HL-60 (cell line): Measurements from ENCODE around the gene COX6A2.

Source experiments
- DNase-seq, 2 experiments: peaks; one replicate each; pipeline ENCODE4 v3.0.0-alpha.2; 2010 to 2020; ENCODE audit warnings: low read depth in 1 of 2, low spot score in 1 of 2
- H3K27ac ChIP-seq: fragments of 250-450 bp; sonication (Bioruptor Pico); replicated peaks from 2 replicates; pipeline ENCODE4 v1.5.1; 2020; ENCODE audit warnings: mild to moderate bottlenecking, moderate library complexity
- H3K27me3 ChIP-seq: fragments of 250-450 bp; sonication (Bioruptor Pico); 2 replicates; pipeline ENCODE4 v1.5.1; 2021; ENCODE audit warnings: mild to moderate bottlenecking, moderate library complexity; ENCODE audit not compliant: insufficient read depth, poor library complexity, severe bottlenecking
- H3K4me3 ChIP-seq: replicated peaks from 2 replicates; pipeline ENCODE4 v1.5.1; 2011; ENCODE audit warnings: mild to moderate bottlenecking, control low read depth, low read length; ENCODE audit not compliant: insufficient read depth
- CTCF ChIP-seq: IDR thresholded peaks from one replicate; pipeline ENCODE4 v1.5.1; 2011; ENCODE audit warnings: low read length, control low read depth, inconsistent platforms; ENCODE audit not compliant: insufficient read depth
- GABPA ChIP-seq: IDR thresholded peaks from 2 replicates; pipeline ENCODE4 v1.6.1; 2012; ENCODE audit warnings: low read depth
- POLR2AphosphoS5 ChIP-seq: IDR thresholded peaks from 2 replicates; pipeline ENCODE4 v1.6.1; 2012; ENCODE audit warnings: low read depth
- SPI1 ChIP-seq: IDR thresholded peaks from 2 replicates; pipeline ENCODE4 v1.6.1; 2012; ENCODE audit warnings: low read depth, mild to moderate bottlenecking, borderline replicate concordance
- TF ChIP-seq, protein P1 (sequence below): IDR thresholded peaks from 2 replicates; pipeline ENCODE4 v1.6.1; 2012; ENCODE audit warnings: low read depth; ENCODE audit not compliant: insufficient replicate concordance

COX6A2 gene

DNA sequence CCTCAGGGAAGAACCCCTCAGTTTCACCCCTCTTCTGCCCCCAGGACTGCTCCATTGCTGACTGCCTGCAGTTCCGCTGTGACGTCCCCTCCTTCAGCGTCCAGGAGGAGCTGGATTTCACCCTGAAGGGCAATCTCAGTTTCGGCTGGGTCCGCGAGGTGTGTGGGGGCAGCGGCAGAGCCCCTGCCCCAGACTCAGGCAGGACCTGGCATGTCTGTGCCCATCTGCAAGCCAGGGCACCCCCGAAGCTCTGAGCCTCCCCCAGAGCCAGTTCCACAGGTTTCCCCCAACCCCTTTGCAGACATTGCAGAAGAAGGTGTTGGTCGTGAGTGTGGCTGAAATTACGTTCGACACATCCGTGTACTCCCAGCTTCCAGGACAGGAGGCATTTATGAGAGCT lies 4.4 kb downstream of the COX6A2 start:
- Histone ChIP-seq H3K27me3 (no peaks in the 10 kb centered on the region), H3K27ac (no peak overlapping the region), H3K4me3 (no peak overlapping the region)
- no peak for TF ChIP-seq CTCF
- no peak for TF ChIP-seq GABPA
- TF ChIP-seq POLR2AphosphoS5, result no peak
- TF ChIP-seq, protein P1, sequence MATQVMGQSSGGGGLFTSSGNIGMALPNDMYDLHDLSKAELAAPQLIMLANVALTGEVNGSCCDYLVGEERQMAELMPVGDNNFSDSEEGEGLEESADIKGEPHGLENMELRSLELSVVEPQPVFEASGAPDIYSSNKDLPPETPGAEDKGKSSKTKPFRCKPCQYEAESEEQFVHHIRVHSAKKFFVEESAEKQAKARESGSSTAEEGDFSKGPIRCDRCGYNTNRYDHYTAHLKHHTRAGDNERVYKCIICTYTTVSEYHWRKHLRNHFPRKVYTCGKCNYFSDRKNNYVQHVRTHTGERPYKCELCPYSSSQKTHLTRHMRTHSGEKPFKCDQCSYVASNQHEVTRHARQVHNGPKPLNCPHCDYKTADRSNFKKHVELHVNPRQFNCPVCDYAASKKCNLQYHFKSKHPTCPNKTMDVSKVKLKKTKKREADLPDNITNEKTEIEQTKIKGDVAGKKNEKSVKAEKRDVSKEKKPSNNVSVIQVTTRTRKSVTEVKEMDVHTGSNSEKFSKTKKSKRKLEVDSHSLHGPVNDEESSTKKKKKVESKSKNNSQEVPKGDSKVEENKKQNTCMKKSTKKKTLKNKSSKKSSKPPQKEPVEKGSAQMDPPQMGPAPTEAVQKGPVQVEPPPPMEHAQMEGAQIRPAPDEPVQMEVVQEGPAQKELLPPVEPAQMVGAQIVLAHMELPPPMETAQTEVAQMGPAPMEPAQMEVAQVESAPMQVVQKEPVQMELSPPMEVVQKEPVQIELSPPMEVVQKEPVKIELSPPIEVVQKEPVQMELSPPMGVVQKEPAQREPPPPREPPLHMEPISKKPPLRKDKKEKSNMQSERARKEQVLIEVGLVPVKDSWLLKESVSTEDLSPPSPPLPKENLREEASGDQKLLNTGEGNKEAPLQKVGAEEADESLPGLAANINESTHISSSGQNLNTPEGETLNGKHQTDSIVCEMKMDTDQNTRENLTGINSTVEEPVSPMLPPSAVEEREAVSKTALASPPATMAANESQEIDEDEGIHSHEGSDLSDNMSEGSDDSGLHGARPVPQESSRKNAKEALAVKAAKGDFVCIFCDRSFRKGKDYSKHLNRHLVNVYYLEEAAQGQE, result no peak
- TF ChIP-seq SPI1, result no peak
- no peak for DNase-seq

GRCh38 chr16:31423241-31423640 lies 4.9 kb downstream of the COX6A2 start:
- H3K4me3 ChIP-seq, result no peak overlapping the region
- DNase-seq, result no peak
- TF ChIP-seq SPI1 (no peak), CTCF (no peak), POLR2AphosphoS5 (no peak)
- TF ChIP-seq, protein P1, result no peak
- H3K27ac ChIP-seq, result no peak overlapping the region
- H3K27me3 ChIP-seq, result no peaks in the 10 kb centered on the region

DNA sequence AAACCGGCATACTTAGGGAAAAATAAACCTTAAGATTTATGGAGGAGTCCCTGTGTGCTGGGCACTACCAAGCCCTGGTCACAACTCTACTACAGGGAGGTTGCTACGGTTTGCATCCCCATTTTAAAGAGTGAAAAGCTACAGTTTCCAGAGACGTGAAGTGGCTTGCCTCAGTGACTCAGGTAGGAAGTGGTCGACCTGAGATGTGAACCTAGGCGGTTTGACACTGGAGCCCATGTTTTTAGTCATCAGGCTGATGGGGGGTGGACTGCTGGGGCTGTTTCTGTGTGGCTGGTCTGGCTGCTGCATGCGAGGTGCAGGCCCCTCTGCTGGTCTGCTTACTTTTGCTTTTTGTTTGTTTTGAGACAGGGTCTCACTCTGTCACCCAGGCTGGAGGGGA lies 6.6 kb downstream of the COX6A2 start:
- TF ChIP-seq, protein P1, result no peak
- TF ChIP-seq GABPA, result no peak
- no peak for TF ChIP-seq SPI1
- TF ChIP-seq POLR2AphosphoS5, result no peak
- TF ChIP-seq CTCF, result no peak
- no peak overlapping the region for H3K27ac ChIP-seq
- no peak for DNase-seq
- no peaks in the 10 kb centered on the region for H3K27me3 ChIP-seq
- no peak overlapping the region for H3K4me3 ChIP-seq
